Measurements from ENCODE around the gene CTNNBL1.

Gene CTNNBL1

DNA sequence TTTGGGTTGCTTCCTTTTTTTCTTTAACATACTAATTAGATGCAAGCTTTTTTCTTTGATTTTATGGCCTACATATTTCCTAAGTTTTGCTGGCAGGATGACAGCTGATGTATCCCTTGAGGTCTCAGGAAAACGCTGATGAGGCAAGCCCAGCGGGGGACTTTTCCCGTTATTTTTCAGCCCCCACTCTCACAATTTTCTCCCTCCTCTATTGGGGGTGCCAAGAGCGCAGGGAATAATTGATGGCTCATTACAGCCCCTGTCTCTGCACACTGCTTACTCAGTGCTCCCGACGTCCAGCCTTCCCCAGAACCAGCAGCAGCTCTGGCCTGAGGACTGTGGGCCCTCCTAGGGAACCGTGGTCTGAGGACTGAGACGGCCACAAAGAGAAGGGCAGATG, 170.5 kb downstream of the CTNNBL1 start:
- TF ChIP-seq, protein P1, sequence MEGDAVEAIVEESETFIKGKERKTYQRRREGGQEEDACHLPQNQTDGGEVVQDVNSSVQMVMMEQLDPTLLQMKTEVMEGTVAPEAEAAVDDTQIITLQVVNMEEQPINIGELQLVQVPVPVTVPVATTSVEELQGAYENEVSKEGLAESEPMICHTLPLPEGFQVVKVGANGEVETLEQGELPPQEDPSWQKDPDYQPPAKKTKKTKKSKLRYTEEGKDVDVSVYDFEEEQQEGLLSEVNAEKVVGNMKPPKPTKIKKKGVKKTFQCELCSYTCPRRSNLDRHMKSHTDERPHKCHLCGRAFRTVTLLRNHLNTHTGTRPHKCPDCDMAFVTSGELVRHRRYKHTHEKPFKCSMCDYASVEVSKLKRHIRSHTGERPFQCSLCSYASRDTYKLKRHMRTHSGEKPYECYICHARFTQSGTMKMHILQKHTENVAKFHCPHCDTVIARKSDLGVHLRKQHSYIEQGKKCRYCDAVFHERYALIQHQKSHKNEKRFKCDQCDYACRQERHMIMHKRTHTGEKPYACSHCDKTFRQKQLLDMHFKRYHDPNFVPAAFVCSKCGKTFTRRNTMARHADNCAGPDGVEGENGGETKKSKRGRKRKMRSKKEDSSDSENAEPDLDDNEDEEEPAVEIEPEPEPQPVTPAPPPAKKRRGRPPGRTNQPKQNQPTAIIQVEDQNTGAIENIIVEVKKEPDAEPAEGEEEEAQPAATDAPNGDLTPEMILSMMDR (IDR thresholded peaks at IDR 0.05) = no peak
- no peak overlapping the region for H3K4me3 ChIP-seq
- no peaks in the 10 kb centered on the region for H3K4me1 ChIP-seq
- H3K27ac ChIP-seq = no peak overlapping the region
- H3K9me3 ChIP-seq = no peaks in the 10 kb centered on the region
- no peaks in the 10 kb centered on the region for H3K27me3 ChIP-seq
- DNase-seq = no peak
- H3K36me3 ChIP-seq = peaks cover 20 to 90% (median 31%) of the 10 kb centered on the region in 3 donors
- intact Hi-C loops (cut with DNase I; ENCODE audit: low total_unique reads) = no loop called here

- H3K4me3 ChIP-seq = no peak overlapping the region
- no peaks in the 10 kb centered on the region for H3K9me3 ChIP-seq
- intact Hi-C loops (cut with DNase I; ENCODE audit: low total_unique reads) = no loop called here
- no peaks in the 10 kb centered on the region for H3K27me3 ChIP-seq
- H3K4me1 ChIP-seq = no peaks in the 10 kb centered on the region
- TF ChIP-seq, protein P1 (IDR thresholded peaks at IDR 0.05) = no peak
- peak in 1 of 2 donors; percentile 44 for DNase-seq
- peaks cover 21 to 88% (median 37%) of the 10 kb centered on the region in 3 donors for H3K36me3 ChIP-seq
- no peak overlapping the region for H3K27ac ChIP-seq
Measured at GRCh38 chr20:37866051-37866450, 172.2 kb downstream of the CTNNBL1 start.

GRCh38 chr20:37867289-37868195, 173.7 kb downstream of the CTNNBL1 start:
- H3K36me3 ChIP-seq = peaks cover 24 to 88% (median 46%) of the 10 kb centered on the region in 3 donors

DNA sequence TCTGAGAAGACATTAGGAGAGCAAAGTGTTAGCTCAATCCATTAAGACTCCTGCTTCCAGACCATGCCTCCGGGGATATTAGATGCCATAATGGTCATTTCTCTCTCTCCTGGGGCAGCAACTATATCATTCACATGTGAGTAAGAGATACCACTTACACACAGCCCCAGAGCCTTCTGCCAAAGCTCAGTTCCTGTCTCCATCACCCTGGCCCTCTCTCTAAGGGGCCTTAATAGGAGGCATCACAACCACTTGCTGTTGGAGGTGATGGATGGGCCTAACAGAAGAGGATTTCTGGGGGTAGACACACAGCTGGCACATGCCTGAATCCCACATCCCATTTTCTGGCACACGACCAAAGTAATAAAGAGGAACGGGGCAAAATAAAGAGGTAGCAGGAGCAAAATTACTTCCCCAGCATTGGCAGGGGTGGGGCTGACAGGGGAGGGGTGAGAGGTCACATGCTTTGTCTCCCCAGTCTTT, 175.1 kb downstream of the CTNNBL1 start:
- Histone ChIP-seq H3K9me3 (no peaks in the 10 kb centered on the region), H3K36me3 (peaks cover 27 to 88% (median 52%) of the 10 kb centered on the region in 3 donors), H3K27me3 (no peaks in the 10 kb centered on the region), H3K4me1 (no peaks in the 10 kb centered on the region), H3K4me3 (no peak overlapping the region), H3K27ac (no peak overlapping the region)
- DNase-seq = no peak
- intact Hi-C loops (cut with DNase I; ENCODE audit: low total_unique reads) = no loop called here
- TF ChIP-seq, protein P1 (IDR thresholded peaks at IDR 0.05) = no peak

More at GRCh38 chr20:37867289-37868195, 173.7 kb downstream of the CTNNBL1 start:
- DNase-seq = no peak
- intact Hi-C loops (cut with DNase I; ENCODE audit: low total_unique reads) = no loop called here
- no peak overlapping the region for H3K27ac ChIP-seq
- no peaks in the 10 kb centered on the region for H3K9me3 ChIP-seq
- TF ChIP-seq, protein P1 (IDR thresholded peaks at IDR 0.05) = no peak
- H3K27me3 ChIP-seq = no peaks in the 10 kb centered on the region
- H3K4me3 ChIP-seq = no peak overlapping the region
- no peaks in the 10 kb centered on the region for H3K4me1 ChIP-seq

GRCh38 chr20:37869334-37869861, 175.6 kb downstream of the CTNNBL1 start:
- no peaks in the 10 kb centered on the region for H3K27me3 ChIP-seq
- no peak for DNase-seq
- no peak overlapping the region for H3K4me3 ChIP-seq
- intact Hi-C loops (cut with DNase I; ENCODE audit: low total_unique reads) = no loop called here
- H3K27ac ChIP-seq = no peak overlapping the region
- H3K4me1 ChIP-seq = no peaks in the 10 kb centered on the region
- H3K36me3 ChIP-seq = peaks cover 31 to 88% (median 50%) of the 10 kb centered on the region in 3 donors
- H3K9me3 ChIP-seq = no peaks in the 10 kb centered on the region
- TF ChIP-seq, protein P1 (IDR thresholded peaks at IDR 0.05) = no peak
